A549 (cell line): ENCODE results near the gene UBE2G2. TPM values are rescaled to one million over a fixed set of nuclear protein-coding genes. Genes with fewer than 3 reads are reported as not detected.

Source experiments
- ATAC-seq, 2 experiments: fragments of 200-7000 bp in 1 of 2; fragments of >200 bp in 1 of 2; cut with Nextera tagmentation in 1 of 2; cut with Tn5 transposase in 1 of 2; 3 replicates each; pipeline versions ENCODE4 v1.8.0 to v1.9.1; 2018 to 2020; ENCODE audit warnings: mild to moderate bottlenecking in 1 of 2, moderate library complexity in 1 of 2
- CTCF ChIA-PET: fragments of 300-600 bp; sonication (Branson Sonifier 250); formaldehyde crosslinking; extraction: SDS; loops from one replicate; lab custom pipeline; 2021; ENCODE audit warnings: antibody characterized with exemption, inconsistent platforms; lab: Yijun Ruan, JAX
- POLR2A ChIA-PET: fragments of 350-600 bp; formaldehyde crosslinking; extraction: SDS; loops from one replicate; lab custom pipeline; 2021; ENCODE audit warnings: antibody characterized with exemption, inconsistent platforms; lab: Yijun Ruan, JAX
- DNase-seq, 2 experiments: peaks; one replicate each; pipeline versions ENCODE4 v3.0.0 to v3.0.0-alpha.2; 2011 to 2016; ENCODE audit warnings: low read depth in 1 of 2, low spot score in 1 of 2
- FAIRE-seq: peaks from 2 replicates; lab custom pipeline; 2011; peaks lifted over from hg19 to GRCh38; lab: Jason Lieb, UNC
- H3K27ac ChIP-seq, 2 experiments: fragments of >200 bp; sonication (Bioruptor Twin); formaldehyde crosslinking; 3 replicates each; pipeline ENCODE4 v1.5.1; 2016 to 2017
- H3K4me1 ChIP-seq: fragments of >200 bp; sonication (Bioruptor Twin); formaldehyde crosslinking; 3 replicates; pipeline ENCODE4 v1.6.1; 2016
- H3K4me2 ChIP-seq: fragments of >200 bp; sonication (Bioruptor Twin); formaldehyde crosslinking; 3 replicates; pipeline ENCODE4 v1.6.1; 2016
- H3K4me3 ChIP-seq: fragments of >200 bp; sonication (Bioruptor Twin); formaldehyde crosslinking; 3 replicates; pipeline ENCODE4 v1.5.1; 2016
- H3K9me3 ChIP-seq: fragments of >200 bp; sonication (Bioruptor Twin); formaldehyde crosslinking; 3 replicates; pipeline ENCODE4 v1.6.1; 2016
- ATOH8 ChIP-seq: fragments of 250-450 bp; sonication (Bioruptor Pico); IDR thresholded peaks from 2 replicates; pipeline ENCODE4 v1.5.0; 2020; ENCODE audit warnings: low read depth, mild to moderate bottlenecking, moderate library complexity
- BHLHE40 ChIP-seq: IDR thresholded peaks from 2 replicates; pipeline ENCODE4 v1.6.1; 2012; ENCODE audit warnings: low read depth, low read length, inconsistent platforms
- CBX8 ChIP-seq: fragments of 200-600 bp; sonication (generic); IDR thresholded peaks from 2 replicates; pipeline ENCODE4 v1.6.1; 2016
- CTCF ChIP-seq: fragments of >200 bp; sonication (Bioruptor Twin); formaldehyde crosslinking; IDR thresholded peaks from 3 replicates; pipeline ENCODE4 v1.5.1; 2016
- ELK1 ChIP-seq: fragments of 150-350 bp; IDR thresholded peaks from 2 replicates; pipeline ENCODE4 v1.6.1; 2014; ENCODE audit warnings: low read depth, mild to moderate bottlenecking, low read length
- EP300 ChIP-seq, 2 experiments: fragments of >200 bp; sonication (Bioruptor Twin); formaldehyde crosslinking; IDR thresholded peaks; 2 replicates in 1 of 2; 3 replicates in 1 of 2; pipeline ENCODE4 v1.6.1; 2016 to 2017
- ESRRA ChIP-seq: fragments of 150-350 bp; IDR thresholded peaks from 2 replicates; pipeline ENCODE4 v1.6.1; 2014; ENCODE audit warnings: mild to moderate bottlenecking, low read length, borderline replicate concordance
- FOXS1 ChIP-seq: fragments of 250-450 bp; sonication (Bioruptor Pico); IDR thresholded peaks from 2 replicates; pipeline ENCODE4 v1.5.0; 2020; ENCODE audit warnings: mild to moderate bottlenecking, moderate library complexity
- HOXA7 ChIP-seq: fragments of 250-450 bp; sonication (Bioruptor Pico); IDR thresholded peaks from 2 replicates; pipeline ENCODE4 v1.5.0; 2020; ENCODE audit warnings: mild to moderate bottlenecking, moderate library complexity
- JUN ChIP-seq, 2 experiments: fragments of >200 bp; sonication (Bioruptor Twin); formaldehyde crosslinking; IDR thresholded peaks; 2 replicates in 1 of 2; 3 replicates in 1 of 2; pipeline ENCODE4 v1.6.1; 2016 to 2017
- KDM5A ChIP-seq: fragments of 200-600 bp; sonication (generic); IDR thresholded peaks from 2 replicates; pipeline ENCODE4 v1.6.1; 2016; ENCODE audit warnings: antibody characterized with exemption, mild to moderate bottlenecking
- MAX ChIP-seq: IDR thresholded peaks from 2 replicates; pipeline ENCODE4 v1.6.1; 2012
- MAZ ChIP-seq: fragments of 150-350 bp; IDR thresholded peaks from 2 replicates; pipeline ENCODE4 v1.6.1; 2014; ENCODE audit warnings: antibody characterized with exemption, low read depth, low read length, borderline replicate concordance
- NPAS2 ChIP-seq: fragments of 250-450 bp; sonication (Bioruptor Pico); IDR thresholded peaks from 2 replicates; pipeline ENCODE4 v1.8.0; 2022; ENCODE audit warnings: mild to moderate bottlenecking, moderate library complexity, borderline replicate concordance
- NR3C1 ChIP-seq: fragments of >200 bp; sonication (Bioruptor Twin); formaldehyde crosslinking; IDR thresholded peaks from 3 replicates; pipeline ENCODE4 v1.6.1; 2017
- POLR2A ChIP-seq: IDR thresholded peaks from 2 replicates; pipeline ENCODE4 v1.6.1; 2012; ENCODE audit warnings: mild to moderate bottlenecking, low read length
- POLR2AphosphoS2 ChIP-seq: conservative IDR thresholded peaks from 2 replicates; pipeline ENCODE4 v1.6.1; 2012; ENCODE audit warnings: low read length, improper control_type of control experiment, inconsistent platforms
- RAD21 ChIP-seq, 2 experiments: fragments of >200 bp in 1 of 2; sonication (Bioruptor Twin) in 1 of 2; formaldehyde crosslinking in 1 of 2; IDR thresholded peaks in 1 of 2; conservative IDR thresholded peaks in 1 of 2; 2 replicates in 1 of 2; 3 replicates in 1 of 2; pipeline ENCODE4 v1.6.1; 2012 to 2018; ENCODE audit warnings: inconsistent platforms in 1 of 2
- RARB ChIP-seq: fragments of 250-450 bp; sonication (Bioruptor Pico); IDR thresholded peaks from 2 replicates; pipeline ENCODE4 v1.8.0; 2021; ENCODE audit warnings: mild to moderate bottlenecking, moderate library complexity
- RFX5 ChIP-seq: fragments of 450-650 bp; IDR thresholded peaks from 2 replicates; pipeline ENCODE4 v1.7.1; 2014; ENCODE audit warnings: antibody characterized with exemption, mild to moderate bottlenecking, moderate library complexity
- RNF2 ChIP-seq: fragments of 200-600 bp; sonication (generic); IDR thresholded peaks from 2 replicates; pipeline ENCODE4 v1.6.1; 2016; ENCODE audit warnings: low read depth, mild to moderate bottlenecking, antibody characterized with exemption, moderate library complexity, borderline replicate concordance
- SMC3 ChIP-seq: fragments of >200 bp; sonication (Bioruptor Twin); formaldehyde crosslinking; IDR thresholded peaks from 3 replicates; pipeline ENCODE4 v1.6.1; 2018; ENCODE audit warnings: inconsistent platforms
- TP53 ChIP-seq: fragments of 250-450 bp; sonication (Bioruptor Pico); IDR thresholded peaks from 2 replicates; pipeline ENCODE4 v1.5.0; 2021; ENCODE audit warnings: mild to moderate bottlenecking, moderate library complexity
- USF2 ChIP-seq: fragments of 450-650 bp; IDR thresholded peaks from 2 replicates; pipeline ENCODE4 v1.6.1; 2014; ENCODE audit warnings: antibody characterized with exemption
- ZFP36 ChIP-seq: fragments of 450-650 bp; IDR thresholded peaks from 2 replicates; pipeline ENCODE4 v1.6.1; 2014; ENCODE audit warnings: borderline replicate concordance; ENCODE audit not compliant: partially characterized antibody
- ZNF302 ChIP-seq: fragments of 250-450 bp; sonication (Bioruptor Pico); IDR thresholded peaks from 2 replicates; pipeline ENCODE4 v1.9.0; 2021; ENCODE audit warnings: inconsistent platforms, mild to moderate bottlenecking, moderate library complexity
- ZSCAN20 ChIP-seq: fragments of 250-450 bp; sonication (Bioruptor Pico); IDR thresholded peaks from 2 replicates; pipeline ENCODE4 v1.8.0; 2022; ENCODE audit warnings: mild to moderate bottlenecking, moderate library complexity
- WGBS: methylation state at CpG from one replicate; pipeline ENCODE4 v1.1.6; 2017; ENCODE audit errors: missing lambda C conversion rate; 5-methylcytosine and 5-hydroxymethylcytosine counted together
- polyA plus RNA-seq, 4 experiments: library from polyadenylated mRNA; depleted of rRNA in 3 of 4; stranded (reverse); fragments of >200 nt; fragmentation: RNase III in 1 of 4; extraction: RNeasy Plus Mini Kit Qiagen cat#74134 plus additional on column Dnase treatment in 1 of 4; gene quantifications; 2 replicates in 3 of 4; 3 replicates in 1 of 4; pipeline ENCODE4 v1.2.3, GENCODE V29; 2011 to 2017

Gene UBE2G2
- polyA plus RNA-seq, 2 of the 4 experiments (the other 2 are of a cell fraction): 56.9 to 68.2 TPM

- TF ChIP-seq ZNF302: no peak
- TF ChIP-seq CTCF: peak; percentile 0; the same call in 1 of the 3 replicates
- DNase-seq (no peak), FAIRE-seq (no peak), ATAC-seq (no peak)
- WGBS: 30% methylated on average over 1 of the region's 1 CpG
- Histone ChIP-seq H3K4me1 (peaks cover 12% of the 10 kb centered on the region), H3K4me2 (peak overlapping the region; percentile 83), H3K9me3 (no peaks in the 10 kb centered on the region), H3K27ac (peak overlapping the region; percentile 51 to 79; a peak in 5 of 6 replicates), H3K4me3 (peak overlapping the region; percentile 22)
- ChIA-PET POLR2A (no interaction called here), CTCF (interaction anchor here (0.6 to 1.8 kb wide), 13 partner anchors 8 to 92 kb away, joined by 3 to 6 read pairs (median 4); no protein-coding TSS in a partner anchor)
Observed at GRCh38 chr21:44846224-44846484, 44.5 kb upstream of the UBE2G2 start.

GRCh38 chr21:44845418-44846223, 44.0 kb upstream of the UBE2G2 start:
- FAIRE-seq: no peak
- no peak for TF ChIP-seq JUN (IDR thresholded peaks at IDR 0.05)
- no peak for TF ChIP-seq RARB (CRISPR knock-in tag)
- TF ChIP-seq RNF2: no peak
- peak; percentile 54 for TF ChIP-seq ZFP36
- no peak for TF ChIP-seq CBX8
- no peak for TF ChIP-seq EP300 (IDR thresholded peaks at IDR 0.05)
- TF ChIP-seq POLR2A: no peak
- peak; percentile 48 for TF ChIP-seq CTCF
- TF ChIP-seq NR3C1: no peak
- TF ChIP-seq FOXS1 (CRISPR knock-in tag): no peak
- peak; percentile 17 to 41; a peak in 3 of 5 replicates for TF ChIP-seq RAD21 (conservative IDR thresholded peaks at IDR 0.05 in 1 of 2, IDR thresholded peaks at IDR 0.05 in 1 of 2)
- no peak for TF ChIP-seq BHLHE40
- TF ChIP-seq SMC3: peak; percentile 33; the same call in 2 of the 3 replicates
- TF ChIP-seq ZSCAN20: no peak
- Histone ChIP-seq H3K4me1 (peaks cover 12% of the 10 kb centered on the region), H3K9me3 (no peaks in the 10 kb centered on the region), H3K4me3 (peak overlapping the region; percentile 22), H3K27ac (peak overlapping the region; percentile 51 to 79; a peak in 5 of 6 replicates), H3K4me2 (peak overlapping the region; percentile 83)
- DNase-seq: peak; percentile 60 to 77
- ChIA-PET POLR2A (no interaction called here), CTCF (interaction anchor here (0.7 to 1.8 kb wide), 11 partner anchors 9 to 92 kb away, joined by 3 to 6 read pairs (median 4); no protein-coding TSS in a partner anchor)
- 47% methylated on average over 10 of the region's 34 CpGs for WGBS
- peak; percentile 89 to 92 for ATAC-seq

- 85% methylated on average over 15 of the region's 16 CpGs for WGBS
- DNase-seq (no peak), ATAC-seq (no peak), FAIRE-seq (no peak)
- Histone ChIP-seq H3K4me2 (no peak overlapping the region), H3K4me3 (no peak overlapping the region), H3K9me3 (no peaks in the 10 kb centered on the region), H3K27ac (no peak overlapping the region), H3K4me1 (peaks cover 12% of the 10 kb centered on the region)
- ChIA-PET POLR2A (no interaction called here), CTCF (no interaction called here)
- no peak for TF ChIP-seq ATOH8 (CRISPR knock-in tag)
- no peak for TF ChIP-seq BHLHE40
- no peak for TF ChIP-seq MAX
- TF ChIP-seq NPAS2 (CRISPR knock-in tag): no peak
- no peak for TF ChIP-seq USF2
- TF ChIP-seq KDM5A: no peak
- no peak for TF ChIP-seq HOXA7 (CRISPR knock-in tag)
- no peak for TF ChIP-seq MAZ
- TF ChIP-seq ESRRA: no peak
- no peak for TF ChIP-seq RFX5
- no peak for TF ChIP-seq ZSCAN20
- no peak for TF ChIP-seq EP300 (IDR thresholded peaks at IDR 0.05)
- TF ChIP-seq POLR2AphosphoS2: no peak
- TF ChIP-seq TP53 (CRISPR knock-in tag): no peak
- TF ChIP-seq POLR2A: no peak
- no peak for TF ChIP-seq SMC3
- TF ChIP-seq ELK1: no peak
Observed at GRCh38 chr21:44844256-44844655, 42.6 kb upstream of the UBE2G2 start.
